ENCODE results near the gene GLI3. TPM values are rescaled to one million over a fixed set of nuclear protein-coding genes. Genes with fewer than 3 reads are reported as not detected.

The GLI3 gene
- total and polyA plus RNA-seq, 12 donors: 0.51 to 9.1 (median 5.3) TPM

DNA sequence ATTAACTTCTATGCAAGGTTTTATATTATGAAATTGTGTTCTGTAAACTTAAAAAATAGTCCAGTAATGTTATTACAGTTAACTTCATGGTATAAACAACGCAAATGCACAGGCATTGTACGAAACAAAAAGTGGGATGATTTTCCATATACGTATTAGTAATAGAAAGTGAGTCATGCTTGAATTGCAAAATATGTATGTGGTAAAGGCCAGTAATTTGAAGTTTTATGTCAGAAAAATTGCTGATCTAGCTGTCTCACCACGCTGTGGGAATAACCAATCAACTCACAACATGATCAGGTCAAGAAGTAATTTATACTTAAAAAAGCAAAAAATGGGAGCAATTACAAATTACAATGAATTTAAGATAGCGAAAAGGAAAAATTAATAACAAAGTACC lies 37.0 kb upstream of the GLI3 start:
- intact Hi-C loops (cut with DNase I): no loop called here
- H3K4me1 ChIP-seq: no peaks in the 10 kb centered on the region
- H3K9me3 ChIP-seq: no peaks in the 10 kb centered on the region
- no peak for ATAC-seq
- no peak overlapping the region for H3K4me3 ChIP-seq
- H3K36me3 ChIP-seq: no peaks in the 10 kb centered on the region
- no peak for DNase-seq
- H3K27me3 ChIP-seq: no peaks in the 10 kb centered on the region
- TF ChIP-seq, protein P1, sequence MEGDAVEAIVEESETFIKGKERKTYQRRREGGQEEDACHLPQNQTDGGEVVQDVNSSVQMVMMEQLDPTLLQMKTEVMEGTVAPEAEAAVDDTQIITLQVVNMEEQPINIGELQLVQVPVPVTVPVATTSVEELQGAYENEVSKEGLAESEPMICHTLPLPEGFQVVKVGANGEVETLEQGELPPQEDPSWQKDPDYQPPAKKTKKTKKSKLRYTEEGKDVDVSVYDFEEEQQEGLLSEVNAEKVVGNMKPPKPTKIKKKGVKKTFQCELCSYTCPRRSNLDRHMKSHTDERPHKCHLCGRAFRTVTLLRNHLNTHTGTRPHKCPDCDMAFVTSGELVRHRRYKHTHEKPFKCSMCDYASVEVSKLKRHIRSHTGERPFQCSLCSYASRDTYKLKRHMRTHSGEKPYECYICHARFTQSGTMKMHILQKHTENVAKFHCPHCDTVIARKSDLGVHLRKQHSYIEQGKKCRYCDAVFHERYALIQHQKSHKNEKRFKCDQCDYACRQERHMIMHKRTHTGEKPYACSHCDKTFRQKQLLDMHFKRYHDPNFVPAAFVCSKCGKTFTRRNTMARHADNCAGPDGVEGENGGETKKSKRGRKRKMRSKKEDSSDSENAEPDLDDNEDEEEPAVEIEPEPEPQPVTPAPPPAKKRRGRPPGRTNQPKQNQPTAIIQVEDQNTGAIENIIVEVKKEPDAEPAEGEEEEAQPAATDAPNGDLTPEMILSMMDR (IDR thresholded peaks at IDR 0.05): no peak
- no peak overlapping the region for H3K27ac ChIP-seq
- 85 to 91% methylated on average over 5 of the region's 5 CpGs for WGBS, 2 donors

DNA sequence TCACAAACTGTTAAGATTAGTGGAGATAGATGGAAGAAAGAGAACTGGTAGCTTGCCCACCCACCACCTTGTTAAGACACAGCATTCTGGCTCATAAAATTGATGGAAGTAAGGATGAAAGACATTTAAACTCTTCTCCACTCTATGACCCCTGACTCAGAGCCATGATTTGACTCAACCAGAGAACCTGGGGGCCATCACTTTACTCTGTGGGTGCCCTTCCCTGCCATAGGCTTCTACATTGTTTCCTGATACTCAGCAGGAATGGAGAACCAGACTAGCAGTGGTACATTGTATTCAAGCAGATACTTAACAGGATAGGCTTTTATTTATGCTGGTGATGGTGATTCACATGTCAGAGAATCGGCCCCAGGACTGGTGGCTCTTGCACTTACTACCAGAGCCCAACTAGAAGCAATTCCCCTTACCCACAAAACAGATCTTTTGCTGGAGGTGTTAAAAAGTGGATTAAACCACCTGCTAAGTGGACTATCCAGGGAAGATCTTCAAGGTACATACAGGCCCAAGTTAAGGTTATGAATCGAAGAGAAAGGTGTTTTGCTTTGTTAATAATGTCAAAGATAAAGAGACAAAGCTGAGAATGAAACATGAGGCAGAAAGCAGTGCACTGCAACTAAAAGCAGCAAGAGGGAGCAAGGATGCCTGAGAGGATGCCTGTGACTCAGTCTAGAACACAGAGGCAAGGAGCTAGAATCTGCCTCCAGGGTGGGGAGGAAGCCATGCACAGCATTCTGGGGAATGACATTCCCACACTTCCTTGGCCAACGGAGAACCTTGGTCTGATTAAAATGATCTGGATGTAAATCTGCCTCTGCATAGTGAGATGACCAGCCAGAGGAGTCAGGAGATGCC lies 36.0 kb upstream of the GLI3 start:
- Histone ChIP-seq H3K4me3 (no peak overlapping the region), H3K27ac (no peak overlapping the region), H3K27me3 (no peaks in the 10 kb centered on the region), H3K9me3 (no peaks in the 10 kb centered on the region), H3K4me1 (no peaks in the 10 kb centered on the region), H3K36me3 (no peaks in the 10 kb centered on the region)
- ATAC-seq: no peak
- intact Hi-C loops (cut with DNase I): no loop called here
- TF ChIP-seq, protein P1 (IDR thresholded peaks at IDR 0.05): peak in 6 of 9 donors; percentile 12 to 36 (median 26)
- no peak for DNase-seq
- WGBS, 2 donors: 65 to 71% methylated on average over 3 of the region's 3 CpGs

DNA sequence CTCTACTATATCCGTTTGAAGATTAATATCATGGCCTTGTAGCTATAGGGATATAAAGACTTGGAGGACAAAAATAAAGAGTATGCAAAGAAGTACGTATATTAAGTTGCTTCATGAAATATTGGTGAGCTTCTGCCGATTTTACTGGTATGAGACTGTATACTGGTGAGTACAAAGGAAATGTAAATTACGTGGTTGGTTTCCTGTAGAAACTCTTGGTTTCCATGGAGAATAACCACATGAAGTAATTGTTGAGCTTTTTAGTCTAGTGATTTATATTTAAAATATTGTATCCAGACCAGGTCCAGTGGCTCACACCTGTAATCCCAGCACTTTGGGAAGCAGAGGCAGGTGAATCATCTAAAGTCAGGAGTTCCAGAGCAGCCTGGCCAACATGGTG lies 32.2 kb upstream of the GLI3 start:
- Histone ChIP-seq H3K27me3 (no peaks in the 10 kb centered on the region), H3K9me3 (no peaks in the 10 kb centered on the region), H3K4me1 (no peaks in the 10 kb centered on the region), H3K36me3 (no peaks in the 10 kb centered on the region), H3K4me3 (no peak overlapping the region), H3K27ac (no peak overlapping the region)
- 80 to 81% methylated on average over 4 of the region's 4 CpGs for WGBS, 2 donors
- intact Hi-C loops (cut with DNase I): no loop called here
- ATAC-seq (no peak), DNase-seq (no peak)
- TF ChIP-seq, protein P1 (IDR thresholded peaks at IDR 0.05): no peak

DNA sequence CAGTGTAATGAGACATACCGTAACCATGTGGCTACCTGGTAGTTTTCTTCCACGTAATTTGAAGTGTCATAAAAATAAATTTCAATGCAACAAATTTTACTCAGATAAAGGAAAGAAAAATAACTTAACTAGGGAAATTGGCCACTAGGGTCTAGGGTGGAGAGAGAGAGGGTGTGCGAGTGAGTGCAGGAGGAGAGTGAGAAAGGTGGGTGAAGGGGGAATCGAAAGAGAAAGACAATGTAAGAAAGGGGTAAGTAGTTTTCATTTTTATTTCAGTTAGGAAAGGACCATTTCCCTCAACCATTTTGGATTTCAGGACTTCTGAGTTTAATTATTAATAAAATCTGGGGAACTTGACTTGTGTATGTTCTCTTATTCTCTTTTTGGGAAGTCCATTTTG lies 27.7 kb upstream of the GLI3 start:
- TF ChIP-seq, protein P1 (IDR thresholded peaks at IDR 0.05): no peak
- ATAC-seq (no peak), DNase-seq (no peak)
- H3K27me3 ChIP-seq: no peaks in the 10 kb centered on the region
- no peaks in the 10 kb centered on the region for H3K36me3 ChIP-seq
- no peaks in the 10 kb centered on the region for H3K9me3 ChIP-seq
- H3K27ac ChIP-seq: peak overlapping the region in 3 of 10 donors; percentile 63 to 81 (median 76)
- intact Hi-C loops (cut with DNase I): no loop called here
- WGBS, 2 donors: 96 to 97% methylated on average over 4 of the region's 4 CpGs
- peaks cover 0 to 3% (median 0%) of the 10 kb centered on the region in 9 donors for H3K4me1 ChIP-seq
- H3K4me3 ChIP-seq: no peak overlapping the region
